ENCODE data around the gene MAP3K9. TPM values are rescaled to one million over a fixed set of nuclear protein-coding genes. Genes with fewer than 3 reads are reported as not detected.

The MAP3K9 gene
- polyA plus RNA-seq, 12 donors: 0.13 to 2.6 (median 0.28) TPM; not detected in 1

- no peak for DNase-seq
Measured at GRCh38 chr14:70698288-70698687, 111.0 kb downstream of the MAP3K9 start.

GRCh38 chr14:70697701-70698100 lies 111.6 kb downstream of the MAP3K9 start:
- DNase-seq: no peak

GRCh38 chr14:70696026-70696425 lies 113.3 kb downstream of the MAP3K9 start:
- DNase-seq: no peak

GRCh38 chr14:70692210-70692609 lies 117.1 kb downstream of the MAP3K9 start:
- DNase-seq: no peak

- DNase-seq: no peak
Measured at GRCh38 chr14:70685474-70686197, 123.7 kb downstream of the MAP3K9 start.

- no peak for DNase-seq
Measured at GRCh38 chr14:70683983-70684382, 125.3 kb downstream of the MAP3K9 start.

- DNase-seq: no peak
Measured at GRCh38 chr14:70680748-70681147, 128.6 kb downstream of the MAP3K9 start.

- no peak for DNase-seq
Measured at GRCh38 chr14:70677341-70677740, 132.0 kb downstream of the MAP3K9 start.

Other genes with a start within 250 kb of the MAP3K9 start
- gene MED6, start 208.9 kb downstream of the MAP3K9 start, polyA plus RNA-seq (ENCODE audit: insufficient read length in 12 of 12): 10 to 100 TPM in 11 of 12 donors, not detected in 1; 17.9 to 37.7 (median 33.4) TPM
- 10 to 100 TPM in 1 of 12 donors, 1 to 10 TPM in 10, not detected in 1; 5.8 to 11.1 (median 7.7) TPM for gene TTC9, start 167.6 kb downstream of the MAP3K9 start, polyA plus RNA-seq (ENCODE audit: insufficient read length in 12 of 12)
- gene PCNX1, start 97.9 kb upstream of the MAP3K9 start, polyA plus RNA-seq (ENCODE audit: insufficient read length in 12 of 12): 10 to 100 TPM in 11 of 12 donors, not detected in 1; 15.5 to 35.9 (median 26.2) TPM

Data from muscle of arm (tissue), 12 donors.